NCI-H2196 (cell line): Measurements from ENCODE around the gene LRRC45.

ENCODE experiments used
- DNase-seq: peaks from one replicate; lab custom pipeline; 2025; ENCODE audit not compliant: unreplicated experiment; lab: John Stamatoyannopoulos, UW

The LRRC45 gene

DNA sequence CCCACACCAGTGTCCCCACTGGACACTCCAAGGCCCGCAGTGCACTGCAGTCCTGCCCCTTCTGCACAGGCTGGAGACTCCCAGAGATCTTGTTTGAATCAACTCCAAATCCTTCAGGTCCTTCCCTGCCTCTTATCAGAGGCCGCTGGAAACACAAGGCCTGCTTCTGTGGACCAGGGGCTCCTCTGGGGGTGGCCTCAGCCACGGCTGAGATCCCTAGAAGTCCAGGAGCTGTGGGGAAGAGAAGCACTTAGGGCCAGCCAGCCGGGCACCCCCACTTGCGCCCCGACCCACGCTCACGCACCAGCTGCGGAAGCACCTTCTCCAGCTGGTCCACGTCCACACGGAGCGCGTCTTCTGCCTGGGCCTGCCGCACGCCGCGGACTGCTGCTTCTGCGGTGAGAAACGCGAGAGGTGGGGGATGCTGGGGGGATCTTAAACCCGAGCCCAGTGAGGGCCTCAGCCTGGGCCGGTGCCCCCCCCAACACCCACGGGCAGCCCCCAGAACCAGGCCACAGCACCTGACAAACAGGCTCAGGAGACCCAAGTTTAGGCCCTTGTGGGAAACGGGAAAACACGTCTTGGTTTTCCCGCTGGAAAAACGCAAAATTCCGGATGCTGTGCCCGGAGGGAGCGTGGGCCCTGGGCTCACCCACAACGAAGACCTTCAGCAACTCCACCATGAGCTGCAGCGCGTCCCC, 4.0 kb upstream of the LRRC45 start:
- DNase-seq, result no peak

GRCh38 chr17:82019690-82020571, 3.2 kb upstream of the LRRC45 start:
- peak; percentile 82 for DNase-seq

DNA sequence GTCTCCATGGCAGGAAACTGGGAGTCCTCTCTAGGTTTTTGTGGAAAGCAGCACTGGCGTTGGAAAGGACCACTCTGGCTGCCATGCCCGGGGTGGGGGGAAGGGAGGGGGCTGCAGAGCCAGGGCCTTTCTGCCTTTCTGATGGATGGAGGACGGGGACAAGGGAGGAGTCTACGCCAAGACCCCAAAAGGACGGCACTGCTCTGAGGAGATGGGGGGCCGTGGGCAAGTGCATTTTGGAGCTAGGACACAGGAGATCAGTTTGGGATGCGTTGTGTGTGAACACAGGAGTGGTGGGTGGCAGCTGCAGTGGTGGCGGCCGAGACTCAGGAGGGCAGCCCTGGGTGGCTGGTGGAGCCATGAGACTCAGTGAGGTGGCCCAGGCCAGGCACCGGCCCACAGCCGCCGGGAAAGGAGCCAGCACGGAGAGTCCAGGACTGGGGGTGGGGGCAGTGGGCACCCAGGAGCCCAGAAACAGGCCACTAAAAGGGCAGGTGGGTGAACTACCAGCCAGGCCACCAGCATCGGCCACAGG, 2.5 kb upstream of the LRRC45 start:
- no peak for DNase-seq

DNA sequence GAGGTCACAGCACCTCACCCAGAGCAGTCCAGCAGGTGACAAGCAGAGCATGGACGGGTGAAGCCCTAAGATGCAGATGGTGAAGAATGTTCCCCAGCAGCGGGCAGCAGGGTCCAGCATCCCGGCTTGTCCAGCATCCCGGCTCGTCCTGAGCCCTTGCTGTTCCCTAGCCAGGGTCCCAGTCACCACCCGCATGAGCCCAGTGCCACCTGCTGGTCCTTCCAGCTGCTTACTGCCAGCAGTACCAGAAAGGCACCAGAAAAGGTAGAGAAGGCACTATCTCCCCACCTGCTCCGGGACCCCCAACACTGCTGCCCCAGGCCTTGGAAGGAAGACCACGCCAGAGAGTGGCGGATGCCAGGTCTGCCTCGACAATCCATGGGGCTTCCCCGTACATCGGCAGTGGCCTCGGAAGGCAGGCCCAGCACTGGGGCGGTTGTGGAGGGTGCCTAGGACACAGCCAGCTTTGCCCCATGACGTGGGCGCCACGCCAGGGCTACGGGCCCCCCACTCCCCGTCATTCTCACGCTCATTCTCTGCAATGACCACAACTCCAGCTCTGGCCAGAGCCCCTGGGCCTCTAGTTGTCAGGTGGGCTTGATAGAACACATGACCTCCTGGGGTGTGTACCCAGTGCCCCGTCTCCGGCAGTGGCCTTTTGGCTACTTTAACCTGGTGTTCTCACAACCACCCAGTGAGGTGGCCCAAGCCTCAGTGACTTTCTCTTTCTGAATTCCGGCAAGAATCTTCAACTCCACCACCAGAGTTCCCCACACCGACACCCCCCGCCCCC, 1.8 kb upstream of the LRRC45 start:
- peak; percentile 87 for DNase-seq

DNA sequence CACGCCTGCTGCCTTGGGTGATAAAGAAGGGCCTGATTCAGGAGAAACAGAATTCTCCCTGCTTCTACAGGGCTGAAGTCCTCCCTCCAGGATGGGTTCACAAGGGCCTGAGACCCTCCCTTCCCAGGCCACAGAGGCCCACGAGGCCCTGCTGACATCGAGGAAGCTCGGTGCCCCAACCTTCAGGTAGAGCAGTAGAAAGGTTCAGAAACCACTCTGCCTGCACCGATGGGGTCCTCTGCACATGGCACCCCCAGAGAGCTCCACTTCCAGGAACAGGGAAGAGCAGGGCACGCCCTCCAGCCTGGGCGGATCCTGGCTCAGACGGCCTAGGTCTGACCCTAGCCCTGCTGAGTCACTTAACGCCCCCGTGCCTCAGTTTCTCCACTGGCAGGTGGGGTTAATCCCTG, 1.2 kb upstream of the LRRC45 start:
- DNase-seq, result no peak

DNA sequence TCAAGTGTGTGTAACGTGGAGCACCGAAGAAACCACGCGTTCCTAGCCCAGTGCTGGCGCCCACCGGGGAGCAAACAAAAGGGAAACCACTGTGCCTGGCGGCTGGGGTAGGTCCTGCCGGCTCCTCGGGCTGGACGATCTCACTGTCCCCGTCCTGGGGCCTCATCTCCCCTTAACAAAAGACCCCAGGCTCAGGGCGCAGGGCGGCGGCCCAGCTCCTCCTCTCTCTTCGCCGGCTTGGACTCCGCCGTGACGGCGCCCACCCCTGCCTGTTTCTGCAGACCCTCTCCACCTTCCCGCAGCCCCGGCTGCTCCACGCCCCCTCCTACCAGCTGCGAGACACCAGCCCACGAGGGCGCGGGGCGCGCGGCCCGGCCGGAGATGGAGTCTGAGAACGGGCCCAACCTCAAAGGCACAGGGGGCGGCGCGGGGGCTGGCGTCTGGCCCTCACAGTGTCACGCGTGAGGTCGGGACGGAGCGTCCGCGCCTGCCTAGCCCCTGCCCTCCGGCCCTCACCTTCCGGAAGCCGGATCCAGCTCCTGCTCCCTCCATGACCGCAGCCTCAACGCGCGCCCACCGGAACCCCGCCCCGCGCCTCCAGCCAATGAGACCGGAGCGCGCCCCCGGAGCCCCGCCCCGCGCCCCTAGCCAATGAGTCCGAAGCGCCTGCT, 660 bp upstream of the LRRC45 start, which contains the start of gene CENPX:
Gene CENPX, minus strand, starts transcription at position 569 of the 671 bp plus-strand sequence. Its CDS starts 17 bp downstream, at position 552.
- DNase-seq, result no peak

DNA sequence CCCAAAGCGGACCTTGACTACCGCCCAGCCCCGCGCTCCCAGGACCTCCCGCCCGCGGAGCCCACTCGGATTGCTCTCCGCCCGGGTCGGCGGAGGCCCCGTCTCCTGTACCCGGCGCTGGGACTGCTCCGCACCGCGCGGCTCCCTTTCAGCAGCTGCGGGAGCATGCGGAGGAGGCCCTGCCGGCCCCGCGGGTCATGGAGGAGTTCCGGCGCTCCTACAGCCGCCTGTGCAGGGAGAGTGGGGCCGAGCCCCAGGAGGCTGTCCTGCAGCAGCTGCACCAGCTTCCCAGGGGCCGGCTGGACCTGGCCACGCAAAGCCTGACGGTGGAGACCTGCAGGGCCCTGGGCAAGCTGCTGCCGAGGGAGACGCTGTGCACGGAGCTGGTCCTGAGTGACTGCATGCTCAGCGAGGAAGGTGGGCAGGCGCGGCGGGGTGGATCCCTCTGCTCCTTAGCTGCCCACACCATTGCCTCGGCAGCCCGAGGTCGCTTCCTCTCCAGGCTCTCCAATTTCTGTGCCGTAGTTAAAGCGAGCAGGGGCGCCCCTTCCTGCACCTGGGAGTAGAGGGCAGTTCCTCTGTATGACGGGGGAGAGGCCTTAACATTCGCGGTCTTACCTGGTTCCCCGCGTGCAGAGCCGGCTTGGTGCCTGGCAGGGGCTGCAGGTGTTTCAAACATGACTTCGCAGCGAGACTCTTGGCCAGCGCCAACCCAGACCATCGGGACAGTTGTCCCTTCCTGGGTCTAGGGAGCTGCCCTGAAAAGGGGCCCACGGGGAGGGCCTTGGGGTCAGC, 539 bp downstream of the LRRC45 start:
- DNase-seq, result no peak

- no peak for DNase-seq
Observed at GRCh38 chr17:82024859-82025258, 1.8 kb downstream of the LRRC45 start.

DNA sequence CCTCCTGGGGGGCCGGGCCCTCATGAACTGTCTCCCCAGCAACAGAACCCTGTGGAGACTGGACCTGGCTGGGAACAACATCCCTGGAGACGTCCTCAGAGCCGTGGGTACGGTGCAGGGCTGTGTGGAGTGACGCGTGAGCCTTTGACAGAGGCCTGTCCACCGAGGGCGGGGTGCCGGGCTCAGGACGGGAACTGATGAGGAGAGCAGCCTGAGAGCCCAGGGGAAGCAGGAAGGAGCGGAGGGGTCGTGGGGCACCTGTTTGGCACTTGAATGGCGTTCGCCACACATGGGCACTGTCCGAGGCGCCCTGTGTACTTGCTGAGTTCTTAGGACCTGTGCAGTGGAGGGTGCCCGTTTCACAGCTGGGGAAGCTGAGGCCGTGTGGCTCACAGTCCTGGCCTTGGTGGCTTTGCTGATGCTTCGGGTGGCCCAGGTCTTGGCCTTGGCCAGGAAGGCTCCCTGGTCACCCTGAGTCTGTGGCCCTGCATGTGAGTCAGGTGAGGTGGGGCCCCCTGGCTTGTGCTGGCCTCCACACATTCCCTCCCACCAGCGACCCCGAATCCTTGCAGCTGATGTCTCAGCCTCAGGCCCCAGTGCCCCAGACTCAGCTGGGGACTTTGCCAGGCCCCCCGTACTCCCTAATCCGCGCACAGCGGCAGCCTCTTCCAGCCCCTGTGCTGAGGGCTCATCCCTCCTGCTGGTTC, 2.4 kb downstream of the LRRC45 start:
- no peak for DNase-seq

DNA sequence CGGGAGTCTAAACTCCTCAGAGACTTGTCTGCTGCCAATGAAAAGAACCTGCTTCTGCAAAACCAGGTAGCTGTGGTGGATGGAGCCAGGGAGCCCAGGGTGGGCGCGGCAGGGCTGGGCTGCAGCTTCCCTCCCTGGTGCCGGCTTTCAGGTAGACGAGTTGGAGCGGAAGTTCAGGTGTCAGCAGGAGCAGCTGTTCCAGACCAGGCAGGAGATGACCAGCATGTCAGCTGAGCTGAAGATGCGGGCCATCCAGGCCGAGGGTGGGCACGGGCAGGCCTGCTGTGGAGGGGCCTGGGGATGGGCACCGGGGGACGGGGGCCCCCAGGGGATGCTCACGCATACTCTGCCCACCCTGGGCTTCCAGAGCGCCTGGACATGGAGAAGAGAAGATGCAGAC, 5.1 kb downstream of the LRRC45 start:
- no peak for DNase-seq

DNA sequence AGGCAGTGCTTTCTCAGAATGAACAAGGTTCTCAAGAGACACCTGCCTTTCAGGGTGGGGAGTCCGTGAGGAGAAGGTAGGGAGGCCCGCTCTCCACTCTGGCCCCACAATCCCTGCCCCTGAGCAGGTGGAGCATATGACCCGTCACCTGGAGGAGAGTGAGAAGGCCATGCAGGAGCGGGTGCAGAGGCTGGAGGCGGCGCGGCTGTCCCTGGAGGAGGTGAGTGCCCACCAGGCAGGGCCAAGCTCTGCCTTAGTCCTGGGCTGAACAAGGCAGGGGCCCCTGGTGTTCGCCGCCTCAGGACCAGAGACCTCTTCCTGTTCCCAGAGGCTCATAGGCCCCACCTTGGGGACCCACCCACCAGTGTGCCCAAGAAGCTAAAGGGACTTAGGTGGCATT, 5.9 kb downstream of the LRRC45 start:
- DNase-seq, result no peak

DNA sequence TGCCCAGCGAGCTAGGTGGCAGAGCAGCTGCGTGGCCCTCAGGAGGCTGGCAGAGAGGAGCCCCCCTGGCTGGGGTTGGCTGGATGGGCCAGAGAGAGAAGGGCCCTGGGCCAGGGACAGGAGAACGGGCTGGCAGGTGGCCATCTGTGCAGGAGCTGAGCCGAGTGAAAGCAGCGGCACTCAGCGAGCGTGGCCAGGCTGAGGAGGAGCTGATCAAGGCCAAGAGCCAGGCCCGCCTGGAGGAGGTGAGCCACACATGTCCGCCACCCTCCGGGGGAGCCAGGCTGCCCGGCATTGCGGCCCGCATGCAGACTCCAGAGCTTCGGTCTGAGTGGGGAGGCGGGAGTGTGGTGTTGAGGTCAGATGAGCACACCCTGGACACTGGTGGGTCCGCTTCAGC, 6.3 kb downstream of the LRRC45 start:
- DNase-seq, result peak; percentile 29

DNA sequence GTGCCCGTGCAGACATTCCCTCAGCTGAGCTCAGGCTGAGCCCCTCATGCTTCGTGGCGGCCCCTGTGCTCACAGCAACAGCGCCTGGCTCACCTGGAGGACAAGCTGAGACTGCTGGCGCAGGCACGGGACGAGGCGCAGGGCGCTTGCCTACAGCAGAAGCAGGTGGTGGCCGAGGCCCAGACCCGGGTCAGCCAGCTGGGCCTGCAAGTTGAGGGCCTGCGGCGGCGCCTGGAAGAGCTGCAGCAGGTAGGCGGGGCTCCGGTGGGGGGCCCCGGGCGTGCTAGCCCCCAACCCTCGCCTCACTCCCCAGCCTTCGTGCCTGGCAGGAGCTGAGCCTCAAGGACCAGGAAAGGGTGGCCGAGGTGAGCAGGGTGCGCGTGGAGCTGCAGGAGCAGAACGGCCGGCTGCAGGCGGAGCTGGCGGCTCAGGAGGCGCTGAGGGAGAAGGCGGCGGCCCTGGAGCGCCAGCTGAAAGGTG, 6.9 kb downstream of the LRRC45 start:
- peak; percentile 58 for DNase-seq

- DNase-seq, result peak; percentile 96
Observed at GRCh38 chr17:82030470-82031302, 7.6 kb downstream of the LRRC45 start.

DNA sequence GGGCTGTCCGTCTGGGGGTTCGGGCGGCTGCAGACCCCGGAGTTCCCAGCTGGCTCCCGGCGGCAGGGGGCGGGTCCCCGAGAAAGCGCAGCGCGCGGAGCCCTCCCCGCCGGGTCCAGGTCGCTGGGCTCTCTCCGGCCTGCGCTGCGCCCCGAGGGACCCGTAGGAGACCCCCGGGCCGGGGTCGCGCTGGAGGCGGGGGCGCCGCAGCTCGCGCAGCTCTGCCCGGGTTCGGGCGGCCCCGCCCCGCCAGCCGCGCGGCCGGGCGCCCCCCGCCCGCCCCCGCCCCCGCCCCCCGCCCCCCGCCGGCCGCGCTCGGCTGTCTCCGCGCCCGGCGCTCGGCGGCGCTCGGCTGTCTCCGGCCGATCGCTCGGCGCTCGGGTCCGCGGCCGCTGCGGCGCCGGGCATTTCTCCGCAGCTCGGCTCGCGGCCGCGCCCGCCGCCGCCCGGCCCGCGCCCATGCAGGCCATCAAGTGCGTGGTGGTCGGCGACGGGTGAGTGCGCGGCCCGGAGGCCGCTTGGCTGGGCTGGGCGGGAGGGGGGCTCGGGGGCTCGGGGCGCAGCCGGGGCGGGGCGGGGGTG, 8.3 kb downstream of the LRRC45 start, which contains the start of gene RAC3:
Gene RAC3, plus strand, starts transcription at position 376 of the 582 bp plus-strand sequence. Its CDS starts 84 bp downstream, at position 460.
- peak; percentile 84 for DNase-seq

GRCh38 chr17:82031885-82032627, 9.0 kb downstream of the LRRC45 start:
- DNase-seq, result peak; percentile 74
